GM06990 (cell line): Measurements from ENCODE around the gene CD9.

Source experiments
- DNase-seq: peaks from one replicate; pipeline ENCODE4 v3.0.0-alpha.2; 2011; ENCODE audit not compliant: insufficient read length; ENCODE audit errors: extremely low read depth
- H3K27me3 ChIP-seq: replicated peaks from 2 replicates; pipeline ENCODE4 v1.6.0; 2011; ENCODE audit warnings: low read length; ENCODE audit not compliant: control insufficient read depth, insufficient read depth
- H3K36me3 ChIP-seq: 2 replicates; pipeline ENCODE4 v1.5.1; 2011; ENCODE audit warnings: low read length; ENCODE audit not compliant: control insufficient read depth, insufficient read depth
- H3K4me3 ChIP-seq: replicated peaks from 2 replicates; pipeline ENCODE4 v1.5.1; 2011; ENCODE audit warnings: low read depth, mild to moderate bottlenecking, control low read depth, low read length
- CTCF ChIP-seq: IDR thresholded peaks from 2 replicates; pipeline ENCODE4 v1.5.1; 2011; ENCODE audit warnings: low read length, control low read depth, mild to moderate bottlenecking, inconsistent platforms; ENCODE audit not compliant: insufficient read depth, poor library complexity, severe bottlenecking

The CD9 gene

GRCh38 chr12:6250343-6250742 is 50.1 kb downstream of the CD9 start:
- no peaks in the 10 kb centered on the region; the same call in 1 of the 2 replicates for H3K27me3 ChIP-seq
- DNase-seq: no peak
- TF ChIP-seq CTCF: no peak
- no peak overlapping the region for H3K4me3 ChIP-seq
- H3K36me3 ChIP-seq: no peaks in the 10 kb centered on the region

DNA sequence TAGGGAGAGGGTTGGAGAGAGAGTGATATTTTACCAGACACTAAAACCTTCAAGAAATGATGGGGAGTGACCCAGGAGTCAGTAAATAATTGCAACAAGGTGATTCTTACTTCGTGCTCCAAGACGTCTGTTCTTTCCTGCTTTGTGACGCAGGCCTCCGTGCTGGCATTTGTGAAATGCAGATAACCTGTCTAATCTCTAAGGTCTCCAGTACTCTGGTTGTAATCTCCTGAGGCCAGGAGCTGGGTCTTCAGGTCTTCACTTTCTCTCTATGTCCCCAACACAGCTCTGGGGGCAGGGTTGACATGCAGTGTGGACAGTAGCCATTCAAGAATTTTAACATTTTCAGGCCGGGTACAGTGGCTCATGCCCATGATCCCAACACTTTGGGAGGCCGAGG is 53.1 kb downstream of the CD9 start:
- Histone ChIP-seq H3K27me3 (no peaks in the 10 kb centered on the region; the same call in 1 of the 2 replicates), H3K4me3 (no peak overlapping the region), H3K36me3 (no peaks in the 10 kb centered on the region)
- TF ChIP-seq CTCF: no peak
- DNase-seq: no peak

DNA sequence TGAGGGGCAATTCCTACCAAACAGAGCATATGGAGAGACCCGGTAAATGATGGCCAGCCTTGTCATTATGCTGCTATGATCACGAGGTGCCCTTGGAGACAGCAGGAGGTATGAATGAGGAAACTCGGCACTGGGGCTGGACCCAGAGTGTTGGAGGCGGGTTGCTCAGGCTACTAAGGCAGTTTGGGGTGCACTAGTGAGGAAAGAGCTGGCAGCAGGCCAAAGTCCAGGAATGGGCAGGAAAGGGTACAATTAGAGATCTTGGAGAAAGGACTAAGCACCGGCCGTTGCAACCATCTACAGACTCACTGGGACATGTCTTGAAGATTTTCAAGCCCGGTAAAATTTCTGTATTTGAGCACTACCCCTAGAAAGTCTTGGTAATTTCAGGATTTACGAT is 54.3 kb downstream of the CD9 start:
- no peak for DNase-seq
- Histone ChIP-seq H3K4me3 (no peak overlapping the region), H3K36me3 (no peaks in the 10 kb centered on the region), H3K27me3 (no peaks in the 10 kb centered on the region; the same call in 1 of the 2 replicates)
- no peak for TF ChIP-seq CTCF

DNA sequence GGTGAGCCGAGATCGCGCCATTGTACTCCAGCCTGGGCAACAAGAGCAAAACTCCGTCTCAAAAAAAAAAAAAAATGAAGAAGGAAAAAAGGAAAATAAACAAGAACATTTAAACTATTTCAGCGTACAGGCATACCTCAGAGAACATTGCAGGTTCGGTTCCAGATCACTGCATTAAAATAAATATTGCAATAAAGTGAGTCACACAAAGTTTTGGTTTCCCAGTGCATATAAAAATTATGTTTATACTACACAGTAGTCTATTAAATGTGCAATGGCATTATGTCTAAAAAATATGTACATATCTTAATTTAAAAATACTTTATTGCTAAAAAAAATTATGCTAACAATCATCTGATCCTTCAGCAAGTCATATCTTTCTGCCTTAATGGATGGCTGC is 56.8 kb downstream of the CD9 start:
- DNase-seq: no peak
- Histone ChIP-seq H3K4me3 (no peak overlapping the region), H3K36me3 (no peaks in the 10 kb centered on the region), H3K27me3 (no peaks in the 10 kb centered on the region; the same call in 1 of the 2 replicates)
- no peak for TF ChIP-seq CTCF

DNA sequence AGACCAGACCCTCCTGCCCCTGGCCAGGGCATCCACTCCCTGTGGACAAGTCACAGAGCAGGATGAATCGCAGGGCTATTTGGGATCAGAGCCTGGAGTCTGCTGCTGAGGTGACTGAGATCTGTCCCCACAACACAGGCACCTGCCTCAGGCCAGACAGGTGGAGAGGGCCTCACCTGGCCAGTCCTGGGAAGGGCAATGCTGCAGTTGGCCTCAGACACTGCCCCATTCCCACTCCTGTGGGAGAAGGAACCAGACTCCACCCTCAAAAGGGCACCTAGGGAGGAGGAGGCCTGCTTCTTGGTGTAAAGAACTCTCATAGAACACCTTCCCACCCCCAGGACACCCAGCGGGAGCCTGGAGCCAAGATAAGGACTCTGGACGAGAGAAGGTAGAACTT is 62.0 kb downstream of the CD9 start:
- no peak for TF ChIP-seq CTCF
- Histone ChIP-seq H3K27me3 (no peaks in the 10 kb centered on the region; the same call in 1 of the 2 replicates), H3K4me3 (no peak overlapping the region), H3K36me3 (no peaks in the 10 kb centered on the region)
- DNase-seq: no peak

DNA sequence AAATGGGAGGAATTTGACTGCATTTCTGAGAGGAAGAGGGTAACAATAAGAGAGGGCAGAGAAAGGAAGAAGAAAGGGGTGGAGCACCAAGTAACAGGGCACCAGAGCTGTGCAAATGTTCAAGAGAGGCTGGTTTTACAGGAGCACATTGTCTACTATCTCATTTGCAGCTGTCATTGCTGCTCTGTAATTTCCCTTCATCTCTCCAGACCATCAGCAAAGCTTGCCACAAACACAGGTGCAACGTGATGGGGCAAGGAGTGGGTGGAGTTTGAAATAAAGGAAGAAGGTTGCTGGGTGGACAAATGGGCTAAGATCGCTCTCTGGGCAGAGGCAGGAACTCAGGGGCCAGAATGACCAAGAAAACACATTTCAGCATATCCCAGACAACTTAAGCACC is 62.4 kb downstream of the CD9 start:
- TF ChIP-seq CTCF: no peak
- DNase-seq: no peak

More for the DNA sequence above, 62.4 kb downstream of the CD9 start:
- H3K27me3 ChIP-seq: no peaks in the 10 kb centered on the region; the same call in 1 of the 2 replicates
- H3K36me3 ChIP-seq: no peaks in the 10 kb centered on the region
- H3K4me3 ChIP-seq: no peak overlapping the region
